IPS-NIHi7 (cell line): ENCODE results near the gene PLPP6.

Experiments
- DNase-seq: peaks from one replicate; pipeline ENCODE4 v3.0.0; 2012; ENCODE audit warnings: mixed read lengths; ENCODE audit errors: extremely low spot score

Gene PLPP6

GRCh38 chr9:4700091-4700490 is 38.0 kb downstream of the PLPP6 start:
- DNase-seq = no peak

- DNase-seq = no peak
Measured at GRCh38 chr9:4700932-4701331, 38.8 kb downstream of the PLPP6 start.

- DNase-seq = no peak
Measured at GRCh38 chr9:4701526-4701925, 39.4 kb downstream of the PLPP6 start.

- DNase-seq = no peak
Measured at GRCh38 chr9:4704129-4704528, 42.0 kb downstream of the PLPP6 start.

- DNase-seq = no peak
Measured at GRCh38 chr9:4706021-4706420, 43.9 kb downstream of the PLPP6 start.

- DNase-seq = no peak
Measured at GRCh38 chr9:4706971-4707622, 45.0 kb downstream of the PLPP6 start.

- DNase-seq = no peak
Measured at GRCh38 chr9:4709380-4709779, 47.3 kb downstream of the PLPP6 start.

GRCh38 chr9:4713849-4714248 is 51.8 kb downstream of the PLPP6 start:
- no peak for DNase-seq

- DNase-seq = no peak
Measured at GRCh38 chr9:4714266-4715016, 52.3 kb downstream of the PLPP6 start.
